HPDE6-E6E7 (cell line): ENCODE results near the gene FXYD6.

Experiments
- DNase-seq: peaks from one replicate; pipeline ENCODE4 v3.0.0; 2011; ENCODE audit warnings: missing footprints; ENCODE audit errors: extremely low spot score

The FXYD6 gene

GRCh38 chr11:117887431-117888138 is 11.1 kb upstream of the FXYD6 start:
- DNase-seq = no peak

GRCh38 chr11:117885777-117886176 is 9.3 kb upstream of the FXYD6 start:
- no peak for DNase-seq

- no peak for DNase-seq
Measured at GRCh38 chr11:117884994-117885393, 8.5 kb upstream of the FXYD6 start.

- DNase-seq = no peak
Measured at GRCh38 chr11:117883063-117883462, 6.6 kb upstream of the FXYD6 start.

- DNase-seq = no peak
Measured at GRCh38 chr11:117882311-117882905, 6.0 kb upstream of the FXYD6 start.

- DNase-seq = no peak
Measured at GRCh38 chr11:117881217-117881616, 4.8 kb upstream of the FXYD6 start.

- DNase-seq = no peak
Measured at GRCh38 chr11:117879516-117880480, 3.3 kb upstream of the FXYD6 start.

- DNase-seq = no peak
Measured at GRCh38 chr11:117878939-117879475, 2.5 kb upstream of the FXYD6 start.

- DNase-seq = no peak
Measured at GRCh38 chr11:117878314-117878938, 2.0 kb upstream of the FXYD6 start.

- DNase-seq = no peak
Measured at GRCh38 chr11:117877120-117877784, 794 bp upstream of the FXYD6 start.

- no peak for DNase-seq
Measured at GRCh38 chr11:117876059-117876340, 458 bp downstream of the FXYD6 start.

- DNase-seq = no peak
Measured at GRCh38 chr11:117875382-117876058, 938 bp downstream of the FXYD6 start.

GRCh38 chr11:117874910-117875381 is 1.5 kb downstream of the FXYD6 start:
- DNase-seq = no peak

- DNase-seq = no peak
Measured at GRCh38 chr11:117874253-117874909, 2.1 kb downstream of the FXYD6 start.

- no peak for DNase-seq
Measured at GRCh38 chr11:117873828-117874125, 2.7 kb downstream of the FXYD6 start.

- no peak for DNase-seq
Measured at GRCh38 chr11:117872975-117873827, 3.3 kb downstream of the FXYD6 start.

- DNase-seq = no peak
Measured at GRCh38 chr11:117872420-117872961, 4.0 kb downstream of the FXYD6 start.

GRCh38 chr11:117871784-117872183 is 4.7 kb downstream of the FXYD6 start:
- DNase-seq = no peak

GRCh38 chr11:117871160-117871559 is 5.3 kb downstream of the FXYD6 start:
- no peak for DNase-seq
